Lower lobe of right lung (tissue), 2 donors: ENCODE data around the gene CACNG7. TPM values are rescaled to one million over a fixed set of nuclear protein-coding genes. Genes with fewer than 3 reads are reported as not detected.

Experiments
- ATAC-seq, 2 donors: fragments of 200-7000 bp; cut with Tn5 transposase; one replicate each; pipeline ENCODE4 v1.9.1; 2020 to 2022; ENCODE audit warnings: mild to moderate bottlenecking in 2 of 2, moderate library complexity in 2 of 2
- DNase-seq: peaks from one replicate; pipeline ENCODE4 v3.0.0-alpha.2; 2020
- H3K27ac ChIP-seq: fragments of 200-600 bp; one replicate; pipeline ENCODE4 v1.8.0; 2022
- H3K27me3 ChIP-seq: fragments of 200-600 bp; one replicate; pipeline ENCODE4 v1.8.0; 2022; ENCODE audit warnings: low read depth
- H3K36me3 ChIP-seq: fragments of 200-600 bp; one replicate; pipeline ENCODE4 v1.8.0; 2022; ENCODE audit warnings: mild to moderate bottlenecking
- H3K4me1 ChIP-seq: fragments of 200-600 bp; one replicate; pipeline ENCODE4 v1.8.0; 2022
- H3K4me3 ChIP-seq: fragments of 200-600 bp; one replicate; pipeline ENCODE4 v1.8.0; 2022; ENCODE audit warnings: mild to moderate bottlenecking
- H3K9me3 ChIP-seq: fragments of 200-600 bp; one replicate; pipeline ENCODE4 v1.8.0; 2022
- CTCF ChIP-seq: fragments of 200-600 bp; IDR thresholded peaks from one replicate; pipeline ENCODE4 v1.8.0; 2022; ENCODE audit warnings: antibody characterized with exemption, mild to moderate bottlenecking
- intact Hi-C: fragments of 100-400 bp; cut with DNase I; formaldehyde crosslinking; loops from one replicate; pipeline ENCODE4 v1.11.0; 2022
- total RNA-seq: library from RNA; stranded (reverse); fragmentation: NEBNext Ultra II Directional; extraction: Animal tissue kit (Norgen Biotek cat#: 25700); gene quantifications from one replicate; pipeline ENCODE4 v1.2.1, GENCODE V29; 2021
- donor health status: DM: no; HTN: yes; CAD: no; lungs with severe emphysema.

The CACNG7 gene
- total RNA-seq, 1 donor from 2014 or later: not detected

- H3K9me3 ChIP-seq: no peaks in the 10 kb centered on the region
- TF ChIP-seq CTCF: no peak
- ATAC-seq (no peak), DNase-seq (no peak)
- no peaks in the 10 kb centered on the region for H3K36me3 ChIP-seq
- intact Hi-C loops: no loop called here
- H3K27me3 ChIP-seq: peaks cover 20% of the 10 kb centered on the region
- no peak overlapping the region for H3K4me3 ChIP-seq
- H3K4me1 ChIP-seq: no peaks in the 10 kb centered on the region
- H3K27ac ChIP-seq: no peak overlapping the region
These were observed 8.3 kb downstream of the CACNG7 start for GRCh38 chr19:53917356-53917755.

- no peaks in the 10 kb centered on the region for H3K9me3 ChIP-seq
- no peak overlapping the region for H3K4me3 ChIP-seq
- DNase-seq (no peak), ATAC-seq (no peak)
- no peaks in the 10 kb centered on the region for H3K36me3 ChIP-seq
- intact Hi-C loops: no loop called here
- H3K27ac ChIP-seq: no peak overlapping the region
- H3K4me1 ChIP-seq: no peaks in the 10 kb centered on the region
- H3K27me3 ChIP-seq: no peaks in the 10 kb centered on the region
- TF ChIP-seq CTCF: no peak
These were observed 18.7 kb downstream of the CACNG7 start for GRCh38 chr19:53927739-53928138.

- H3K9me3 ChIP-seq: no peaks in the 10 kb centered on the region
- intact Hi-C loops: no loop called here
- H3K27ac ChIP-seq: no peak overlapping the region
- H3K4me3 ChIP-seq: no peak overlapping the region
- no peaks in the 10 kb centered on the region for H3K36me3 ChIP-seq
- ATAC-seq (no peak), DNase-seq (no peak)
- H3K27me3 ChIP-seq: peaks cover 15% of the 10 kb centered on the region
- no peak for TF ChIP-seq CTCF
- H3K4me1 ChIP-seq: no peaks in the 10 kb centered on the region
These were observed 27.0 kb downstream of the CACNG7 start for GRCh38 chr19:53936029-53936428.

- Histone ChIP-seq H3K36me3 (no peaks in the 10 kb centered on the region), H3K4me3 (no peak overlapping the region), H3K4me1 (no peaks in the 10 kb centered on the region), H3K27me3 (peaks cover 50% of the 10 kb centered on the region), H3K9me3 (no peaks in the 10 kb centered on the region), H3K27ac (no peak overlapping the region)
- ATAC-seq: no peak
- no peak for DNase-seq
- TF ChIP-seq CTCF: no peak
- intact Hi-C loops: no loop called here
These were observed 33.1 kb downstream of the CACNG7 start for GRCh38 chr19:53942001-53942786.

- ATAC-seq (no peak), DNase-seq (no peak)
- TF ChIP-seq CTCF: no peak
- H3K4me1 ChIP-seq: no peaks in the 10 kb centered on the region
- H3K27ac ChIP-seq: no peak overlapping the region
- H3K9me3 ChIP-seq: no peaks in the 10 kb centered on the region
- intact Hi-C loops: no loop called here
- no peak overlapping the region for H3K4me3 ChIP-seq
- H3K27me3 ChIP-seq: peaks cover 46% of the 10 kb centered on the region
- no peaks in the 10 kb centered on the region for H3K36me3 ChIP-seq
These were observed 35.3 kb downstream of the CACNG7 start for GRCh38 chr19:53944416-53944815.
